Right atrium auricular region (tissue), 2 donors: ENCODE data around the gene ARL11. TPM values are rescaled to one million over a fixed set of nuclear protein-coding genes. Genes with fewer than 3 reads are reported as not detected.
A peak's percentile ranks its signal among the peaks of the same experiment; 100 is the strongest.

ENCODE experiments used
- DNase-seq: peaks from one replicate; pipeline ENCODE4 v3.0.0-alpha.2; 2019; ENCODE audit warnings: low spot score
- H3K27ac ChIP-seq, 2 donors: fragments of 200-600 bp; sonication (generic); 1 replicate in 1 of 2; 2 replicates in 1 of 2; pipeline ENCODE4 v1.5.1; 2016 to 2019
- H3K27me3 ChIP-seq, 2 donors: fragments of 200-600 bp; sonication (generic); one replicate each; pipeline versions ENCODE4 v1.5.1 to v1.6.0; 2017 to 2019
- H3K36me3 ChIP-seq: fragments of 200-600 bp; sonication (generic); one replicate; pipeline ENCODE4 v1.5.1; 2016
- H3K4me1 ChIP-seq, 2 donors: fragments of 200-600 bp; sonication (generic); one replicate each; pipeline versions ENCODE4 v1.5.1 to v1.6.0; 2017 to 2019
- H3K4me3 ChIP-seq, 2 donors: fragments of 200-600 bp; sonication (generic); 1 replicate in 1 of 2; 2 replicates in 1 of 2; pipeline ENCODE4 v1.5.1; 2017 to 2019; ENCODE audit warnings: mild to moderate bottlenecking in 1 of 2, moderate library complexity in 1 of 2
- H3K9me3 ChIP-seq, 2 donors: fragments of 200-600 bp; sonication (generic); one replicate each; pipeline ENCODE4 v1.5.1; 2019
- total RNA-seq, 2 donors: library from RNA; depleted of rRNA; stranded (reverse); fragments of >200 nt; gene quantifications; one replicate each; pipeline ENCODE4 v1.1.0, GENCODE V29; 2016
- TF ChIP-seq, protein P1 (sequence below), 2 donors: fragments of 200-600 bp; sonication (generic); IDR thresholded peaks; one replicate each; pipeline ENCODE4 v1.5.1; 2019; ENCODE audit warnings: antibody characterized with exemption in 2 of 2

The ARL11 gene
- under 1 TPM; 0.19 to 0.63 TPM for total RNA-seq

DNA sequence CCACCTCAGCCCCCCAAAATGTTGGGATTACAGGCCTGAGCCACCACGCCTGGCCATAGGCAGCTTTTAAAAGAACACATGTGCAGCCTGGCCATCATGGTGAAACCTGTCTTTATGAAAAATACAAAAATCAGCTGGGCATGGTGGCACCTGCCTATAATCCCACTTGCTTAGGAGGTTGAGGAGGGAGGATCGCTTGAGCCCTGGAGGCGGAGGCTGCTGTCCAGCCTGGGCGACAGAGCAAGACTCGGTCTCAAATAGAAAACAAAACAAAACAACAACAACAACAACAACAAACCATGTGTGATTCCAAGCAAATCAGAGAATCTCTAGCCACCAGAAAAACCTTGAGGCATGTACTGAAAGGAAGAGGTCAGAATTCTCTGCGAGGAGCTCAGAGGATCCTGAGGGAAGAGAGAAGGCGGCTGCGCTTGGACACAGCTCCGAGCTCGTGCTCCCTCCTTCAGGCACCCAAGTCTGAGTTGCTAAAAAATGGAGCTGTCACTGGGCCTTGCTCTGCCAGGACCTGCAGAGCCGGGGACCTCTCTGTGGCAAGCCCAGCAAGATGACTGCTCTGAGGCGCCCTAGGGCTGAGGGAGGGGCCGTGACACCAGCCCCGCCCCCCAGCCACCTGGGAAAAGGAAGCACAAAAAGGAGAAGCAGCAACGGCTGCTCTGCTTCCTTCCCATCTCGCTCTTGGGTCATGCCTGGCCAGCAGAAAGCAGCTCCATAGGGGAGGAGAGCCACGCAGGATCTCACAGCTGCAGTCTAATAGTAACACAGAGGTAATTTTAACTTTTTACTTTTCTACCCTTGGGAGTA lies at the start of gene ARL11:
TSS of gene ARL11 (plus strand) at position 677 of the 822 bp plus-strand sequence. CDS start 1,941 bp downstream, outside the sequence.
- Histone ChIP-seq H3K36me3 (no peaks in the 10 kb centered on the region), H3K4me3 (peak within 1 kb of the TSS in 1 of 2 donors; percentile 18), H3K4me1 (peaks cover 0 to 18% of the 10 kb centered on the region in 2 donors), H3K9me3 (no peaks in the 10 kb centered on the region), H3K27me3 (no peaks in the 10 kb centered on the region), H3K27ac (peak within 1 kb of the TSS; percentile 14 to 37)
- DNase-seq: no peak
- TF ChIP-seq, protein P1, sequence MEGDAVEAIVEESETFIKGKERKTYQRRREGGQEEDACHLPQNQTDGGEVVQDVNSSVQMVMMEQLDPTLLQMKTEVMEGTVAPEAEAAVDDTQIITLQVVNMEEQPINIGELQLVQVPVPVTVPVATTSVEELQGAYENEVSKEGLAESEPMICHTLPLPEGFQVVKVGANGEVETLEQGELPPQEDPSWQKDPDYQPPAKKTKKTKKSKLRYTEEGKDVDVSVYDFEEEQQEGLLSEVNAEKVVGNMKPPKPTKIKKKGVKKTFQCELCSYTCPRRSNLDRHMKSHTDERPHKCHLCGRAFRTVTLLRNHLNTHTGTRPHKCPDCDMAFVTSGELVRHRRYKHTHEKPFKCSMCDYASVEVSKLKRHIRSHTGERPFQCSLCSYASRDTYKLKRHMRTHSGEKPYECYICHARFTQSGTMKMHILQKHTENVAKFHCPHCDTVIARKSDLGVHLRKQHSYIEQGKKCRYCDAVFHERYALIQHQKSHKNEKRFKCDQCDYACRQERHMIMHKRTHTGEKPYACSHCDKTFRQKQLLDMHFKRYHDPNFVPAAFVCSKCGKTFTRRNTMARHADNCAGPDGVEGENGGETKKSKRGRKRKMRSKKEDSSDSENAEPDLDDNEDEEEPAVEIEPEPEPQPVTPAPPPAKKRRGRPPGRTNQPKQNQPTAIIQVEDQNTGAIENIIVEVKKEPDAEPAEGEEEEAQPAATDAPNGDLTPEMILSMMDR (IDR thresholded peaks at IDR 0.05): no peak

DNA sequence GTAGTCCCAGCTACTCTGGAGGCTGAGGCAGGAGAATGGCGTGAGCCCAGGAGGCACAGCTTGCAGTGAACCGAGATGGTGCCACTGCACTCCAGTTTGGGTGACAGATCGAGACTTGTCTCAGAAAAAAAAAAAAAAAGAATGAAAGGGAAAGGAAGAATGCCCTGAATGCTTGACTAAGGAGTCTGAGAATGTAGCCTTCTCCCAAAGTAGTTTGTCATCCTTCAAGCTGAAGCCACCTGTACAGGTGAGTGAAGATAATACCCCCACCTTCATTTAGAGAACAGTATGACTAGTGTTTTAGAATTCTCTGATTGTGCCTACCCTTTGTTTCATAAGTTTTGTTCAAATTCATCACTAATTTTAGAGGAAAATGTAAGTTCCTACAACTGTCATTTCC lies 48.8 kb upstream of the ARL11 start:
- no peak for DNase-seq
- H3K27ac ChIP-seq: no peak overlapping the region
- no peaks in the 10 kb centered on the region for H3K27me3 ChIP-seq
- H3K4me1 ChIP-seq: peaks cover 0 to 38% of the 10 kb centered on the region in 2 donors
- no peak overlapping the region for H3K4me3 ChIP-seq
- H3K36me3 ChIP-seq: peaks cover 10% of the 10 kb centered on the region
- no peaks in the 10 kb centered on the region for H3K9me3 ChIP-seq
- TF ChIP-seq, protein P1 (IDR thresholded peaks at IDR 0.05): no peak

DNA sequence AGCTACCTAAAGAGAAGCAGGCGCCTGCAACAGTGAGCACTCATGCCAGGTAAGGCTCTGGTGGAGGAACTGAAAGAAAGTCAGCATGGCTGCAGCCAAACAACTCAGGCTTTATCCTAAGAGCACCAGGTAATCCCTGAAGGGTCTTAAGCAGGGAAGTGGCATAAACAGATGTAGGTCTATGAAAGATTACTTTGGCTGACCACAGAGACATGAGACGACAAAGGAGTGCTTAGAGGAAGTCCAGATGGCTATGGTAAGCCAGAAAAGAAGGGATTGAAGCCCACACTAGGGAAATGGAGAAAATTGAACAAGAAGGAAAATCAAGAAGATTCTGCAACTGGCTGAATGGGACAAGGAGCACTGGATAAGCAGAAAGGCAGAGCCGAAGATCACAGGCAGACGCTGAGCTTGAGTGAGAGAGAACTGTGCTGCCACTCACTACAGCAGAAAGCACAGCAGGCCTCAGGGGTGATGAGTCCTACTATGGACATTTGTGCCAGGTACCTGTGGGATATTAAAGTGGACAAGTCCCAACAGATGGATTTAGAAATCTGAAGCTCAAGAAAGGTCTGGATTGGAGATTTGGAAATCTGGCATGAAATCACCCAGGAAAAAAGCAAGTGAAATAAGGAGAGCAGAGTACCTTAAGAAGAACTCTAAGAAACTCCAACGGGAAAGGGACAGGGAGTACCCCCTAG lies 47.2 kb upstream of the ARL11 start:
- Histone ChIP-seq H3K4me1 (peaks cover 0 to 43% of the 10 kb centered on the region in 2 donors), H3K27me3 (no peaks in the 10 kb centered on the region), H3K27ac (no peak overlapping the region), H3K36me3 (peaks cover 10% of the 10 kb centered on the region), H3K9me3 (no peaks in the 10 kb centered on the region), H3K4me3 (no peak overlapping the region)
- TF ChIP-seq, protein P1 (IDR thresholded peaks at IDR 0.05): no peak
- no peak for DNase-seq

DNA sequence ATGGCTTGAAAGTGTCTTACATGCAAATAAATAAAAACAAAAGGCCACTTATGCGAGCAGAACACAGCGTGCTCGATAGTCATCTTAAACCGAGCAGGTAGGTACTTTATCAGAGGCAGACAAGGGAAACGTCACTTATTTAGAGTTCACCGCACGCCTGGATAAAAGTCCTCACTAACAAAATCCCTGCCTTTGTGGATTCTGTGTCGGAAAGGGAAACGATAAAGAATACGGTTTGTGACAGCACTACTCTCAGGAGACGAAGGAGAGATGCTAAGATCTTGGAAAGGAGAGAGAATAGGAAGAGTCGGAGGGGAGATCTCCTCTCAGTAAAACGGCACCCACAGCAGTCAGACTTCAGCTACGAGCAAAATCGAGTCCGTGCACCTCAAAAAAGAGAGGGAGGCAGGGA lies 43.5 kb upstream of the ARL11 start:
- H3K4me3 ChIP-seq: peak overlapping the region; percentile 85 to 93
- H3K27me3 ChIP-seq: no peaks in the 10 kb centered on the region
- H3K4me1 ChIP-seq: peaks cover 0 to 20% of the 10 kb centered on the region in 2 donors
- no peak for DNase-seq
- H3K9me3 ChIP-seq: no peaks in the 10 kb centered on the region
- TF ChIP-seq, protein P1 (IDR thresholded peaks at IDR 0.05): no peak
- H3K36me3 ChIP-seq: peaks cover 6% of the 10 kb centered on the region
- peak overlapping the region; percentile 83 to 86 for H3K27ac ChIP-seq

DNA sequence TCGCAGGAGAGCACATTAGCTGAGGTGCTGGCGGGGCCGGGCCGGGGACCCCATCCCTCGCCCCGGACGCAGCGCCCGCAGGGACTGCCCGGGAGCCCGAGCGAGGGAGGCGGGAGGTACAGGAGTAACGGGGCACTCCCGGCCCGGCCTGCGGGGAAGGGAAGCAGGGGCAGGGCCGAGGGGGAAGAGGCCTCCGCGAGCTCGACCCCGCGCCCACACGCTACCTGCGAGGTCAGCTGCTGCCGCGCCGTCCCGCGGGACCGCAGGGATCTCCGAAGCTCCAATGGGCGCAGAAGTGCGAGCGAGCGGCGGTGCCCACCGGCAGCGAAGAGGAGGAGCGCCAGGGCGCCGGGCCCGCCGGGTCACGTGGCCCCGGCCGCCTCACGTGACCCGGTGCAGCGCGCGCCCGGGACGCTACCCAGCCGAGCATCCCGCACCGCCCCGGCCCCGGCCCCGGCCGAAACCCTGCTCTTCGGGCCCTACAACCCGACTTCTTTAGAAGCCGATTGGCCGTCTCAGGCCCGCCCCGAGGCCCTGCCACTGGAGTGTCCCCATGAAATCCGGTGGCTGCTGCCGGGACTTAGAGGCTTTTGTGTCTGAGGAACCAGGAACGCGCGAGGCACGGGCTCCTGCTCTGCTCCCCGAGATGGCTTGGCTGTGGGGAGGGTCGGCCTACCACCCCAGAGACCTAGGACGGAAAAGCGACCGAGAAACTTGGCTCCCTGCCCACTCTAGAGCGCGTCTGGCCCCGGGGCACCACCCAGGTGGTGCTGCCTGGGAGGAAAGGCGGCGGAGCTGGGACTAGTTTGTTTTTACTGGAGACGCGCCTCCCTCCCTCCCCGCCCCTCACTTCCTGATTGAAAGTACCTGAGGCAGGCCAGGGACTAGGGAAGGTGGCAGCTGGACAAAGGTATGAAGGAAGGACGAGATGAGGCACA lies 42.8 kb upstream of the ARL11 start, which contains the start of gene RCBTB1:
TSS of gene RCBTB1 (minus strand) at position 339 of the 938 bp plus-strand sequence. CDS start 18,279 bp downstream, outside the sequence.
- no peaks in the 10 kb centered on the region for H3K27me3 ChIP-seq
- H3K36me3 ChIP-seq: no peaks in the 10 kb centered on the region
- DNase-seq: peak; percentile 64
- peak within 1 kb of the TSS; percentile 83 to 86 for H3K27ac ChIP-seq
- no peaks in the 10 kb centered on the region for H3K9me3 ChIP-seq
- TF ChIP-seq, protein P1 (IDR thresholded peaks at IDR 0.05): no peak
- H3K4me3 ChIP-seq: peak within 1 kb of the TSS; percentile 85 to 93
- peaks cover 0 to 20% of the 10 kb centered on the region in 2 donors for H3K4me1 ChIP-seq
